D341Med (cell line): ENCODE measurements around the gene ABCC4.

Experiments
- DNase-seq: peaks from one replicate; pipeline ENCODE4 v3.0.0; 2012; ENCODE audit warnings: low spot score

ABCC4 gene, protein sequence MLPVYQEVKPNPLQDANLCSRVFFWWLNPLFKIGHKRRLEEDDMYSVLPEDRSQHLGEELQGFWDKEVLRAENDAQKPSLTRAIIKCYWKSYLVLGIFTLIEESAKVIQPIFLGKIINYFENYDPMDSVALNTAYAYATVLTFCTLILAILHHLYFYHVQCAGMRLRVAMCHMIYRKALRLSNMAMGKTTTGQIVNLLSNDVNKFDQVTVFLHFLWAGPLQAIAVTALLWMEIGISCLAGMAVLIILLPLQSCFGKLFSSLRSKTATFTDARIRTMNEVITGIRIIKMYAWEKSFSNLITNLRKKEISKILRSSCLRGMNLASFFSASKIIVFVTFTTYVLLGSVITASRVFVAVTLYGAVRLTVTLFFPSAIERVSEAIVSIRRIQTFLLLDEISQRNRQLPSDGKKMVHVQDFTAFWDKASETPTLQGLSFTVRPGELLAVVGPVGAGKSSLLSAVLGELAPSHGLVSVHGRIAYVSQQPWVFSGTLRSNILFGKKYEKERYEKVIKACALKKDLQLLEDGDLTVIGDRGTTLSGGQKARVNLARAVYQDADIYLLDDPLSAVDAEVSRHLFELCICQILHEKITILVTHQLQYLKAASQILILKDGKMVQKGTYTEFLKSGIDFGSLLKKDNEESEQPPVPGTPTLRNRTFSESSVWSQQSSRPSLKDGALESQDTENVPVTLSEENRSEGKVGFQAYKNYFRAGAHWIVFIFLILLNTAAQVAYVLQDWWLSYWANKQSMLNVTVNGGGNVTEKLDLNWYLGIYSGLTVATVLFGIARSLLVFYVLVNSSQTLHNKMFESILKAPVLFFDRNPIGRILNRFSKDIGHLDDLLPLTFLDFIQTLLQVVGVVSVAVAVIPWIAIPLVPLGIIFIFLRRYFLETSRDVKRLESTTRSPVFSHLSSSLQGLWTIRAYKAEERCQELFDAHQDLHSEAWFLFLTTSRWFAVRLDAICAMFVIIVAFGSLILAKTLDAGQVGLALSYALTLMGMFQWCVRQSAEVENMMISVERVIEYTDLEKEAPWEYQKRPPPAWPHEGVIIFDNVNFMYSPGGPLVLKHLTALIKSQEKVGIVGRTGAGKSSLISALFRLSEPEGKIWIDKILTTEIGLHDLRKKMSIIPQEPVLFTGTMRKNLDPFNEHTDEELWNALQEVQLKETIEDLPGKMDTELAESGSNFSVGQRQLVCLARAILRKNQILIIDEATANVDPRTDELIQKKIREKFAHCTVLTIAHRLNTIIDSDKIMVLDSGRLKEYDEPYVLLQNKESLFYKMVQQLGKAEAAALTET (N-terminal part only)

DNA sequence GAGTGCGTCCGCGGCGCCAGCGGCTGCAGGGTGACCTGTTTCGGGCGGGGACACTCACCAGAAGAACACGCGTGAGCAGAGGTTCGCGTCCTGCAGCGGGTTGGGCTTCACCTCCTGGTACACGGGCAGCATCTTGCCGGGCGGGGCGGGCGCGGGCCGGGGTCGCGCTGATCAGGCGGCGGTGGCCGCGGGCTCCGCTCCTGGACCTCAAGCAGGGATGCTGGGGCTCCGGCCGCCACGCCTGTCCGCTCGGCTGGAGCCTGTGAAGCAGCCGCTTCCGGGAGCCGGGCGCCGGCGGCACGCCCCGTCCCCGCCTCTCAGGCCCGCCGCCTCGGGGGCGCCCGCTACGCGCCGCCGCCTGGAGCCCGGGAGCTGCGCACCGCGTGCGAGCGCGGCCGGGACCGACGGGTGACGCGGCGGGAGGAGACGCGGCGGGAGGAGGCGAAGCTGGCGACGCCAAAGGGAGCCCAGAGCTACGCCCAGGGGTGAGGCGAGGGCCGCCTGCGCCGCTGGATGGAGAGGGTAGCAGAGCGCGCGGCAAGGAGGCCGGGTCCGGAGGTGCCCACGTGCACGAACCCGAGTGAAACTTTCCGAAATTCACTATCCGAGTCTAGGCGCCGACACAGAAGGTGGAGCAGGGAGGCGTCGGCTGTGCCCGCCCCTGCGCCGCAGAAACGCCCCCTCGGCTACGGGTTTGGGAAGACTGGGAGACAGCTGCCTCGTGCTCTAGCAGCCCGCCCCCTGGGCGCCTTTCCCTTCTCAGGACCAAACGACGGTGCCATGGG, at the start of gene ABCC4:
ABCC4 (minus strand) TSS at position 269 of the 785 bp plus-strand sequence; CDS start at position 132, 137 bp downstream.
- peak; percentile 88 for DNase-seq

DNA sequence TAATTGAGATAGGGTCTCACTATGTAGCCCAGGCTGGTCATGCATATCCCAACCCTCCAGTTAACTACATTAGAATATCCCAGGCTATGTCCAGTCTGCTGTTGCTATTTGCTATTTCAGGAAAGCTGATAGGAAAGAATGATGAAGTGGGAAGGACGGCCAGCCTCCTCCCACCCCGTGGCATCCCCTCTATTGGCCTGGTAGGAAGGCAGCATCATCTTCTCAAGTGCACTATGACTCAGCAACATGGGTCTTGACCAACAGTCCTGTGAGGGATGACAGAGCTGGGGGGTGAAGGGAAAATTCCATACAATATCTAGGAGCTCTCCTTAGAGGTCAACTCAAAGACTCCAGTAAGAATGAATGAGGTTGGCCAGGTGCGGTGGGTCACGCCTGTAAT, 48.0 kb upstream of the ABCC4 start:
- no peak for DNase-seq

DNA sequence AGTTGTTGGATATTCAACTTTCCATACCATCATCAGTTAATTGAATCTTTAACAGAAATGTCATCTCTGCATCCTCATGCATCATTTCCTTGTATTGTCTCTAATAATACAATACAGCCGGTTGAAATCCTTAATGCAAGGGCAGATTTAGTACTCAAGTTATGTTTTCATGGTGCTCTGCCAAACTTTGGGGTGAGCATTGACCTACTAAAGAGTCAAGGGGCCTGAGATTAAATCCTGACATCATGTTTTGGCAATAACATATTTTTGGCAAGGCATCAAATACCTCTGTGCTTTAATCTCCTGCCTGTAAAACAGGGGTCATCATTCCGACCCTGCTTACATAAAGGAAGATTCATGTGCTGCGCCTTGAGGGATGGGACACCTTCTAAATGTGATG, 42.7 kb upstream of the ABCC4 start:
- DNase-seq = no peak

DNA sequence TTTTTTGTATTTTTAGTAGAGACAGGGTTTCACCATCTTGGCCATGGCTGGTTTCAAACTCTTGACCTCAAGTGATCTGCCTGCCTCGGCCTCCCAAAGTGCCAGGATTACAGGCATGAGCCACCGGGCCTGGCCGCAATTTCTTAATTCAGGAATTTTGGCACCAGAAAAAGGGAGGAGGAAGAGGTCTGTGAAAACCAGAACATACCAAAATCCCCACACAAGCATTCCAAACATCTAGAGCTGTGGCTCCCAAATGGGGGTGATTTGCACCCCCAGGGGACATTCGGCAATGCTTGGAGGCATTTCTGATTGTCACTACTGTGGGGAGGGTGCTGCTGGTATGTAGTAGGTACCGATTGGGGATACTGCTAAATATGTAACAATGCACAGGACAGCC, 40.2 kb upstream of the ABCC4 start:
- DNase-seq = no peak

DNA sequence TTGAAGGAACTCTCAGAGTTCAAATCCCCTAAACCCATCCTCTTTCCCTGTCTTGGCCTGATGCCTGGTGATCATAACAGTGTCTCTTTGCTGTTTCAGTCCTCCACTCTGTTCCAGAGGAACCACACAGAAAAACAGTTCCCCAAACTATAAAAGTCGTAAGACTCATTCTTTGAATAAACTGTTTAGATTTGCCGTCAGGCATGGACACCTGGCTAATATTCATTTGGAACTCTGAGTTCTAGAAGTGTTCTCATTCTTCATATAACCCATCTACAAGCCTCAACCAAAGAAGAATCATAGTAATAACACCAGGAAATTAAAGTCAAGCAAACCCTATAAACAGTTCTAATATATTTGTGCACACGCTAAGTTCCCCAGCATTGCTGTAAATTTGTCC, 37.7 kb upstream of the ABCC4 start:
- DNase-seq = no peak

DNA sequence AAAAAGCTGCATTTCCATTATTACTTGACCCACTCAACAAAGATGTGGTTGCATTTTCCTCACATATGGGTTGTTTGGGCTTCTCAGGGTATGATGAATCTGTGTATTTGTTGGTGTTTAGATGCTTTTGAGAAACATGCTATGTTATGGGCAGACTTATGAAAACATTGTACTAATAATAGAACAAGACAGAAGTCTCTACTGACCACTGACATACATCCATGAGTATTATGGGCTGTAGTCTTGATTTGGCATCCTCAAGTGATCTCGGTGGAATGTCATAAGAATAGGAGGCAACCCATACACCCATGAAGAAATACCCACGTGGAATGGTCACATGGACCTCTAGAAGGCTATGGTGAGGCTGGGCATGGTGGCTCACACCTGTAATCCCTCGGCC, 36.3 kb upstream of the ABCC4 start:
- DNase-seq = no peak

DNA sequence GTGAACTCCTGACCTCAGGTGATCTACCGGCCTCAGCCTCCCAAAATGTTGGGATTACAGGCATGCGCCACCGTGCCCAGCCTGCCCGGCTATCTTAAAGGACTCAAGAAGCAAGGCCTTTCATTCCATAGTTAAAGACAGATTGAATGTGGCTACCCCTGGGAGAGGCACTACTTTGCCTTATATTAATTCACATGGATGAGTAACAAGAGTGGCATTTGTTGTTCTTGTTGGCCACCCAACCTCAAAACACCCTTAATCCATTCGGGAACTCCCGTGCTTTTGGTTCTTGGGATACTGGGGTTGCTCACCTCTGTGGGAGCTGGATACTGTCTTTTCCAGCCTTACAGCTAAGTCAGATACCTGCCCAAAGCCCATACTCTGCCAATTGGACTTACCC, 34.4 kb upstream of the ABCC4 start:
- no peak for DNase-seq

DNA sequence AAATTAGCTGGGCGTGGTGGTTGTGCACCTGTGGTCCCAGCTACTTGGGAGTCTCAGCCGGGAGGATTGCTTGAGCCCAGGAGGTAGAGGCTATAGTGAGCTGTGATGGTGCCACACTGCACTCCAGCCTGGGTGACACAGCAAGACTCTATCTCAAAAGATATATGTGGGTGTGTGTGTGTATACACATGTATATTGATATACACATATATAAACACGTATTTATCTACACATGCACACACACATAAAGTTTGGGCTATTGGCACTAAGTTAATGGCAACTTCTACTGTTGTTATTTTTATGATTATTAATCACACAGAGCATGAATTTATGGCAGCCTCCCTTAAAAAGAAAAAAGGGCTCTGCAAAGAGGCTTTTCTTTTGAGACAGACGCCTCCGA, 27.1 kb upstream of the ABCC4 start:
- no peak for DNase-seq

DNA sequence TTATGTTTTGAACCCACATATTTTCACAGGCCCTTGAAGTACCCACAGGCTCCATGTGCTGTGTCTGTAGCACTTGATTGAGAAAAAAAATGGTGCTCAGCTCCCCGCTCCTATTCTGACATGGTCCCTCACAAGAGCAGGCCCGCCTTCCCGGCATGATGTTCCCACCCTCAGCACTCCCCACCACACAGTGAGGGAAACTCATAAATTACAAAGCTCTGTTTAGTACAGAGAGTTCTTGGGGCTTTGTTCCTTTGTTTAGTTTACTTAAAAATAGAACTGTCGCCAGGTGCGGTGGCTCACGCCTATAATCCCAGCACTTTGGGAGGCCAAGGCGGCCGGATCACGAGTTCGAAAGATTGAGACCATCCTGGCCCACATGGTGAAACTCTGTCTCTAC, 25.9 kb upstream of the ABCC4 start:
- DNase-seq = no peak

DNA sequence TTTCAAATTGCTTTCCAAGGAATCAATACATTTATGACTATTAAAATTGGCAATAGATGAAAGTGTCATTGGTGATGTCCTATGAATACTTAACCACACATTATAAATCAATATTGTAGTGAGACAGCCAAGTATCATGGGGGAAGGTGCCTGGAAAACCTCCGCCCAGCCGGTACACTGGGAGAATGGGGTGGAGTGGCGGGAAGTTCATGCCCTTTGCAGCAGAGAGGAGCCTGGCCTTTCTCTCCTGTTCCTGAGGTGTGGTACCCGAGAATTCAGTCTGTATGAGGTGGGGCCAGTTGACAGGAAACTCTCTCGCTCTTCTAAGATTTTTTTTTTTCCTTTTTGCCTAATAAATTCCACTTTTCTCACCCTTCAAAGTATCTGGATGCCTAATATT, 25.4 kb upstream of the ABCC4 start:
- DNase-seq = no peak

DNA sequence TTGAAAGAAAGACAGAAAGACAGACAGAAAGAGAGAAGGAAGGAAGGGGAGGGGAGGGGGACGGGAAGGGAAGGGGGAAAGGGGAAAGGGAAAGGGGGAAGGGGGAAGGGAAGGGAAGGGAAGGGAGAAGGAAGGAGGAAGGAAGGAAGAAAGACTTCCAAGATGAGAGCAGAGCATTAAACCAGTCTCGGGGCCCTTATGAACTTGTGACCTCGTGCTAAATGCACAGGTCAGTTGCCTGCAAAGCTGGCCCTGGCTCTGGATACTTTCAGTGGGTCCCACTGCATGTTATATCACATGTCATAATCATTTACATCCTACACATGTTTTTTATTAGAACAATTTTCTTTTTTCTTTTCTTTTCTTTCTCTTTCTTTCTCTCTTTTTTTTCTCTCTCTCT, 24.2 kb upstream of the ABCC4 start:
- no peak for DNase-seq

DNA sequence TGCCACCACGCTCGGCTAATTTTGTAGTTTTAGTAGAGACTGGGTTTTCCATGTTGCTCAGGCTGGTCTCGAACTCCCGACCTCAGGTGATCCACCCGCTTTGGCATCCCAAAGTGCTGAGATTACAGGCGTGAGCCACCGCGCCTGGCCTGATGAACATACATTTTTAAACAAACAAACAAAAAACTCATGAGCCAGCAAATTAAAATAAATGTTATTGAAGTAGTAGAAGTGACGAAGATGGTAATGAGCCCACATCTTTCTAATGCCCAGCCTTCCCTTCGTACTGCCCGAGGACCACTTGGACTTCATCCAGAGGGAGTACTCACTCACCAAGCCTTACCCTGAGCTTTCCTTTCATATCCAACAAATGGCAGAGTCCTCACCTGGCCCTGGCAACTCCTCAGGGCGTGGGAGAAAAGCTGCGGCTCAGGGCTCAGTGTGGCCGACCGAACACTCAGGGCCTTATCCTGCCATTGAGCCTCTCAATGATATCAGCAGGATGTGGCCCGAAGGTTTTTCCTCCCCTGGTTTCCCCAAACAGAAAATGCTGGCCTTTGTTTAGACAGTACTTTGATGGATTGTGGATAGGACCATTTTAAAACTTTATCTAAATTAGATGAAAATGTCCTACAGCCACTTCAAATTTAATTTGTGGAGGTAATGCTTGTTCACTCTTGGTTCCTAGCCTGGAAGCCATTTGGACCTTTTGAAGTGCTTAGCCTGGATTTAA, 22.8 kb upstream of the ABCC4 start:
- DNase-seq = no peak

DNA sequence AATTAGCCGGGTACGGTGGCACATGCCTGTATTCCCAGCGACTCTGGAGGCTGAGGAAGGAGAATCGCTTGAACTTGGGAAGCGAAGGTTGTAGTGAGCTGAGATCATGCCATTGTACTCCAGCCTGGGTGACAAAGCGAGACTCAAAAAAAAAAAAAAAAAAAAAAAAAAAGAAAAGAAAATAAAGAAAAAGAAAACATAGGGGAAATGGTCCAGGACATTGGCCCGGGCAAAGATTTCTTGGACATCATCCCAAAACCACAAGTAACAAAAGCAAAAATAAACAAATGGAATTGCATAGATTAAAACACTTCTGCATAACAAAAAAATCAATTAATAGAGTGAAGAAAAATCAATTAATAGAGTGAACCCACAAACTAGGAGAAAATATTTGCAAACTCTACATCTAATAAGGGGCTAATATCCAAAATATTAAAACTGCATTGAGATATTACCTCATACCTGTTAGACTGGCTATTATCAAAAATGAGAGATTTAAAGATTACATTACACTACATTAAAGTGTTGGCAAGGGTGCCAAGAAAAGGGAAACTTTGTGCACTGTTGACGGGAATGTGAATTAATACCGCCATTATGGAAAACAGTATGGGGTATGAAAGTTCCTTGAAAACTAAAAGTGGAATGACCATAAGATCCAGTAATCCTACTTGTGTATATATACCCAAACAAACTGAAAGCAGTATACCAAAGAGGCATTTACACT, 18.5 kb upstream of the ABCC4 start:
- DNase-seq = no peak

DNA sequence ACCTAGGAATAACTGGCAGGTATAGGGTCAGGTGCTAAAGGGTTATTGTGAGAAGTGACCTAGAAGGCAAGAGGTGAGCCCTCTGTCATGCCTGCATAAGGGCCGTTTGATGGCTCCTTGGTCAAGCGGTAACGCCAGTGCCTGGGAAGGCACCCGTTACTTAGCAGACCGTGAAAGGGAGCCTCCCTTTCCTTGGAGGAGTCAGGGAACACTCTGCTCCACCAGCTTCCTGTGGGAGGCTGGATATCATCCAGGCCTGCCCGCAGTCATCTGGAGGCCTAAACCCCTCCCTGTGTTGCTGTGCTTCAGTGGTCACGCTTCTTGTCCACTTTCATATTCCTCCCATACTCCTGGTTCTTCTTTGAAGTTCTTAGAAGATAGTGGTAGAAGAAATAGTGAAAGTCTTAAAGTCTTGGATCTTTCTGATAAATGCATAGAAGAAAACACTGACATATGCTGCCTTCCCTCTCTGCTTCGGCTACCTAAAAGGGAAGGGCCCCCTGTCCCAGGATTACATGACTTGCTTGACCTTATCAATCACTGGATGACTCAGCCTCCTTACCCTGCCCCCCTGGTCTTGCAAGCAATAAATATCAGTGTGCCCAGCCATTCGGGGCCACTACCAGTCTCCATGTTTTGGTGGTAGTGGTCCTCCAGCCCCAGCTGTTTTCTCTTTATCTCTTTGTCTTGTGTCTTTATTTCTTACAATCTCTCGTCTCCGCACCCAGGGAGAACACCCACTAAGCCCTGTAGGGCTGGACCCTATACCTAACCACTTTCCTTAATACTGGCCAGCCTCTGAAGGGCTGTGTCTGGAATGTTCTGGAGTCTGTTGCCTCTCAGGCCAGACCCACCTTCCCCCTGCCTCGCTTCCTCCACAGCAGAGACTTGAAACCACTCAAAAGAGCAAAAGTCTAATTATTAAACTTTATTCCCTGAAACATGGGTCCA, 16.1 kb upstream of the ABCC4 start:
- no peak for DNase-seq

DNA sequence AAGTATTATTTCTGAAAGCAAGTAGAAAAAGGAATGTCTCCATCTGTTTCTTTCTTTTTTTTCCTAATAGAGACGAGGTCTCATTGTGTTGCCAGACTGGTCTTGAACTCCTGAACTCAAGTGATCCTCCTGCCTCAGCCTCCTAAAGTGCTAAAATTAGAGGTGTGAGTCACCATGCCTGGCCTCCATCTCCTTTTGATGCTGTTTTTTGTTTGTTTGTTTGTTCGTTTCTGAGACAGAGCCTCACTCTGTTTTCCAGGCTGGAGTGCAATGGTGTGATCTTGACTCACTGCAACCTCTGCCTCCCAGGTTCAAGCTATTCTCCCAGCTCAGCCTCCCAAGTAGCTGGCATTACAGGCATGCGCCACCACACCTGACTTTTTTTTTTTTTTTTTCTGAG, 14.5 kb upstream of the ABCC4 start:
- no peak for DNase-seq

DNA sequence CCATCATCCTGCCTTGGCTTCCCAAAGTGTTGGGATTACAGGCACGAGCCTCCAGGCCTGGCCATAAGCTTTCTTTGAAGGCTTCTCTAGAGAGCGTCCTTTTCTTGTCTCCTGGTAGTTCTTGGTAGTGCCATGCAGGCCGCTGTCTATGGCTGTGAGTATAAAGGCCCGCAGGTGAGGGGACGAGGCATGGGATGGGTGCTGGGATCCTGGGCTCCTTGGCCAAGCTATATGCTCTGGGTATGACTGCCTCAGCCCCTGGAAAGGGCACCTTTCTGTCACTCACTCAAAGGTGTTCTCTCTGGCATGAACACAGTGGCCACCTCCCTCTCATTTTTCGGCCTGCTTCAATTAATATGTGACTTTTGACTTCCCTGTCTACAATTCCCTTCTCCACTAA, 6.3 kb upstream of the ABCC4 start:
- DNase-seq = no peak

DNA sequence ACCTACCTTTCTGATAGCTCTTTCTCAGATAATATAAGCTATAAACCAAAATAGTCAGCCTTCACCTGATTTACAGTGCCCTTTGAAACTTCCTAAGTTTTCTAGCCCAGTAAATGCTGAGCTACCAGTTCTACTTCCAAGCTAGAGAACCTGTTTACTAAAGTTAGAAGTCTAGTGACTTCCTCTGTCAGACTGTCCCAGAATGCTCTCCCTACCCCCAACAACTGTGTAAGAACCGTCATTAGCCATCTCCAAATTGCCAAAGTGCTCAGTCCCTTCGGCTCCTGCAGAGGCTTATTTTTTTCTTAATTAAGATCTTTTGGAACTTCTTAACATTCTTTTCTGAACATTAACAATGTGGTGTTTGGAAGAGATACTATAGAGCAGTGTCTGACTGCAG, 3.2 kb upstream of the ABCC4 start:
- DNase-seq = no peak

DNA sequence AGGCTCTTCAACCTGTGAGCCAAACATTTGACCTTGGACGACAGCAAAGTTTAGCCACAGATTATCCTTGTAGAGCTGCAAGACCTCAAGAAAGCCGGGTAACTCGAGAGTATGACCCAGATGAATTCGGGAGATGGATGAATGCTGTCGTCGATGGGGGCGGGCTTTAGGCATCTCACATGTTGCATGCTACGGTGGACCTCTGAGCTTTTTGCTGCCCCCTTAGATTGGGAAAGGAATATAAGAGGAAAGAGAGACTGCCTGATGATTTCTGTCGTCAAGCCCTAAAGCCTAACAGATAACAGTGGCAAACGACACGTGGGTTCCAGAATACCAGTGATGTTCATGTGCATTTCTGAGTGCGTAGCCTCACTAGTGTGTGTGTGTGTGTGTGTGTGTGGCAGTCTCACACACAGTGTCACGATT, 730 bp upstream of the ABCC4 start:
- DNase-seq = no peak

DNA sequence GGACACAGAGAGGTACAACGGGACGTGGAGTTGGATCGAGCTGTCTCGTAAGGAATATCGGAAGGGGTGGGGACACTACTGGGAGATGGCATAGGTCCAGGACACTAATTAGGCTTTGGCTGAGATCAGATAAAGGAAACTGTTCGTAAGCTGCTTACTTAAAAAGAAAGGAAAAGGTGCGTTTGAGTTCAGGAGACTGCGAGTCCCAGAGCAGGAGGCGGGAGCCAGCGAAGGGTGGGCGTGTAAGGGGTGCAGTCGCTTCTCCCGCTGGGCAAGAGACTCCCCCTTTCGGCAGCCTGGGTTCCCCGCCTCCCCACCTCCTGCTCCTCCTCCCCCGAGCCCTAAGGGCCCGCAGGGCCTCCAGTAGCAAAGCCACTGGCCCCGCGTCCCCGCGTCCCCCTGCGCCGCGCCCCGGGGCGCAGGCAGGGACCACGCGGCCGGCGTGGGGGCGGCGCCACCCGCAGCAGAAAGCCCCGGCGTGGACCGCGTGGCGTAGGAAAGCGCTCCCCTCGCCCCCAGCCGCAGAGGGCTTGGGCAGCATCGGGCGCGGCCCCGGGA, 547 bp downstream of the ABCC4 start:
- peak; percentile 82 for DNase-seq
